Adrenal gland (tissue), 12 donors: ENCODE measurements around the gene TMEM63B. TPM values are rescaled to one million over a fixed set of nuclear protein-coding genes. Genes with fewer than 3 reads are reported as not detected.

ENCODE experiments used
- DNase-seq, 7 donors: peaks; one replicate each; pipeline ENCODE4 v3.0.0-alpha.2; 2019 to 2020
- H3K27ac ChIP-seq, 5 donors: fragments of 200-600 bp; sonication (generic) in 4 of 5; 1 replicate in 3 of 5; 2 replicates in 2 of 5; pipeline versions ENCODE4 v1.5.1 to v1.8.0; 2016 to 2020; ENCODE audit warnings: mild to moderate bottlenecking in 1 of 5
- H3K27me3 ChIP-seq: fragments of 200-600 bp; 2 replicates; pipeline ENCODE4 v1.8.0; 2021
- H3K36me3 ChIP-seq, 2 donors: fragments of 200-600 bp; replicated peaks in 1 of 2; 1 replicate in 1 of 2; 2 replicates in 1 of 2; pipeline versions ENCODE4 v1.5.1 to v1.8.0; 2018 to 2022
- H3K4me1 ChIP-seq, 2 donors: fragments of 200-600 bp; replicated peaks in 1 of 2; 1 replicate in 1 of 2; 2 replicates in 1 of 2; pipeline versions ENCODE4 v1.5.1 to v1.8.0; 2018 to 2021
- H3K4me3 ChIP-seq, 4 donors: fragments of 200-600 bp; sonication (generic) in 3 of 4; one replicate each; pipeline ENCODE4 v1.5.1; 2016 to 2018
- H3K9me3 ChIP-seq, 3 donors: fragments of 200-600 bp; sonication (generic) in 1 of 3; replicated peaks in 1 of 3; 1 replicate in 2 of 3; 2 replicates in 1 of 3; pipeline versions ENCODE4 v1.5.1 to v1.8.0; 2016 to 2021
- POLR2A ChIP-seq, 2 donors: fragments of 450-650 bp; IDR thresholded peaks; one replicate each; pipeline ENCODE4 v1.6.1; 2017; ENCODE audit warnings: antibody characterized with exemption in 2 of 2, mild to moderate bottlenecking in 2 of 2, moderate library complexity in 1 of 2
- WGBS, 4 donors: extraction: QIAGEN DNeasy Blood & Tissue Kit in 2 of 4; methylation state at CpG; one replicate each; pipeline versions ENCODE4 v1.1.5 to v1.1.7; 2013 to 2017; 5-methylcytosine and 5-hydroxymethylcytosine counted together
- intact Hi-C, 2 donors: fragments of 100-400 bp; cut with DNase I; formaldehyde crosslinking; loops; one replicate each; pipeline versions ENCODE4 v1.14.1 to v1.15.0; 2022 to 2023
- polyA plus RNA-seq, 3 donors: library from polyadenylated mRNA; stranded (reverse); fragments of 200-250 nt in 2 of 3; fragments of 350-450 nt in 1 of 3; fragmentation: Illumina TruSeq in 1 of 3; extraction: RNeasy Lipid Tissue Mini Kit (QIAGEN cat#74804) in 1 of 3; gene quantifications; one replicate each; pipeline ENCODE4 v1.2.3, GENCODE V29; 2013 to 2014
- total RNA-seq, 9 donors: library from RNA; depleted of rRNA in 4 of 9; stranded (reverse); fragments of >200 nt in 4 of 9; fragments of 120-200 nt in 1 of 9; fragmentation: NEBNext Ultra II Directional in 1 of 9; extraction: Animal tissue kit (Norgen Biotek cat#: 25700) in 1 of 9; gene quantifications; one replicate each; pipeline versions ENCODE4 v1.1.0 to v1.2.4, GENCODE V29; 2013 to 2023
- TF ChIP-seq, protein P1 (sequence below), 6 experiments: fragments of 450-650 bp in 4 of 6; fragments of 200-600 bp in 2 of 6; sonication (generic) in 1 of 6; IDR thresholded peaks; 1 replicate in 5 of 6; 2 replicates in 1 of 6; pipeline versions ENCODE4 v1.5.1 to v1.8.0; 2016 to 2021; ENCODE audit warnings: antibody characterized with exemption in 6 of 6, mild to moderate bottlenecking in 2 of 6, moderate library complexity in 1 of 6
- donor health status: healthy with polysubstance abuse.
- donor health status: Bipolar disorder and iron deficiency.
- donor health status: DM: yes; HTN: yes; CAD: no.
- donor health status: DM: no; HTN: no; CAD: no.
- donor health status: DM: no; HTN: no; CAD: no.
- donor health status: DM: yes; HTN: yes; CAD: no.

Gene TMEM63B
- total and polyA plus RNA-seq, 12 donors, result 18.1 to 51.7 (median 36.4) TPM

DNA sequence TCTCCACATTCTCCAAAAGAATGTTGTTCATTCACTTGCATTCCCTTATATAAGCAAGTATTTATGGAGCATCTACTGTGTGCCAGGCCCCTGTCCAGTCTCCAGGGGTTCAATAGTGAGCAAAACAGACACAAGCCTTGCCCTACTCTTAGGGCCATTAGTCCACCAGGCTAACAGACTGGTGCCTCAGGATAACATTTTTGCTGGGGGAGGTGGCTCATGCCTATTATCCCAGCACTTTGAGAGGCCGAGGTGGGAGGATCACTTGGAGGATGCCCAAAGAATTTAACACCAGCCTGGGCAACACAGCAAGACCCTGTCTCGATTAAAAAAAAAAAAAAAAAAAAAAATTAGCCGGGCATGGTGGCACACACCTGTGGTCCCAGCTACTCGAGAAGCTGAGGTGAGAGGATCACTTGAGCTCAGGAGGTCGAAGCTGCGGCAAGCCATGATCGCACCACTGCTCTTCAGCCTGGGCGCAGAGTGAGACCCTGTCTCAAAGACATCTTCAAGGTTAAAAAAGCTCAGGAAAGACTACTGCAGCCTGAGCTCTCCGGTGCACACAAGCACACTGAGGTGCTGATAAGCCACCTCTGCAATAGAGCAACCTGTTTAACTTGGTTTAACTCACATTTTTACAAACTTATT is 51.2 kb downstream of the TMEM63B start:
- H3K36me3 ChIP-seq, result no peaks in the 10 kb centered on the region
- peak overlapping the region in 2 of 5 donors; percentile 32 to 58 for H3K27ac ChIP-seq
- peaks cover 0 to 9% of the 10 kb centered on the region in 2 donors for H3K4me1 ChIP-seq
- H3K4me3 ChIP-seq, result no peak overlapping the region
- no peak for DNase-seq
- intact Hi-C loops, result loop anchor here in 1 of 2 donors (5.0 to 10.0 kb wide), 2 partner anchors 39 to 156 kb away; partner anchors contain the start of gene MYMX
- TF ChIP-seq POLR2A (IDR thresholded peaks at IDR 0.05), result no peak
- TF ChIP-seq, protein P1, sequence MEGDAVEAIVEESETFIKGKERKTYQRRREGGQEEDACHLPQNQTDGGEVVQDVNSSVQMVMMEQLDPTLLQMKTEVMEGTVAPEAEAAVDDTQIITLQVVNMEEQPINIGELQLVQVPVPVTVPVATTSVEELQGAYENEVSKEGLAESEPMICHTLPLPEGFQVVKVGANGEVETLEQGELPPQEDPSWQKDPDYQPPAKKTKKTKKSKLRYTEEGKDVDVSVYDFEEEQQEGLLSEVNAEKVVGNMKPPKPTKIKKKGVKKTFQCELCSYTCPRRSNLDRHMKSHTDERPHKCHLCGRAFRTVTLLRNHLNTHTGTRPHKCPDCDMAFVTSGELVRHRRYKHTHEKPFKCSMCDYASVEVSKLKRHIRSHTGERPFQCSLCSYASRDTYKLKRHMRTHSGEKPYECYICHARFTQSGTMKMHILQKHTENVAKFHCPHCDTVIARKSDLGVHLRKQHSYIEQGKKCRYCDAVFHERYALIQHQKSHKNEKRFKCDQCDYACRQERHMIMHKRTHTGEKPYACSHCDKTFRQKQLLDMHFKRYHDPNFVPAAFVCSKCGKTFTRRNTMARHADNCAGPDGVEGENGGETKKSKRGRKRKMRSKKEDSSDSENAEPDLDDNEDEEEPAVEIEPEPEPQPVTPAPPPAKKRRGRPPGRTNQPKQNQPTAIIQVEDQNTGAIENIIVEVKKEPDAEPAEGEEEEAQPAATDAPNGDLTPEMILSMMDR (IDR thresholded peaks at IDR 0.05), result no peak
- no peaks in the 10 kb centered on the region for H3K27me3 ChIP-seq
- WGBS, 4 donors, result 81 to 88% (median 86%) methylated on average over 8 to 9 of the region's 9 CpGs
- H3K9me3 ChIP-seq, result no peaks in the 10 kb centered on the region

DNA sequence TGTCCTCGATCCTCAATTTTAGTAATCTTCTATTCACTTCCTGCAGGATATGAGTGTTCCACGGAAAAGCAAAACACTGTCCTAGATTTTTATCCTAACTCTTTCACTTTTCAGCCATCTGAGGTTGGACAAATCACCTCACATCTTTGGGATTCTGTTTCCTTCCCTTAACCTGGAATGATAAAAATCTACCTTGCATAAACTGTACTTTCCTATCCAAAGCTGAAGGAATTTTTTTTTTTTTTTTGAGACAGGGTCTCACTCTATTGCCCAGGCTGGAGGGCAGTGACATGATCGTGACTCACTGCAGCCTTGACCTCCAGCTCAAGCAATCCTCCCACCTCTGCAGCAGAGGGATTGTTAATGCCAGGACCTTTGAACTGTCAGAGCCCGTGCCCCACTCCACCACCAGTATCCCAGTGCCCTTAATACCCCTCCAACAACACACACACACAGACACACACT is 51.8 kb downstream of the TMEM63B start:
- peak overlapping the region in 1 of 5 donors; percentile 58 for H3K27ac ChIP-seq
- DNase-seq, result peak in 1 of 7 donors; percentile 26
- H3K4me3 ChIP-seq, result no peak overlapping the region
- intact Hi-C loops, result loop anchor here in 1 of 2 donors (5.0 to 10.0 kb wide), 2 partner anchors 38 to 156 kb away; partner anchors contain the start of gene MYMX
- no peak for TF ChIP-seq POLR2A (IDR thresholded peaks at IDR 0.05)
- TF ChIP-seq, protein P1 (IDR thresholded peaks at IDR 0.05), result no peak
- H3K4me1 ChIP-seq, result peaks cover 0 to 9% of the 10 kb centered on the region in 2 donors
- H3K36me3 ChIP-seq, result no peaks in the 10 kb centered on the region
- H3K27me3 ChIP-seq, result no peaks in the 10 kb centered on the region
- WGBS, 4 donors, result 27 to 46% (median 31%) methylated on average over 4 of the region's 4 CpGs
- H3K9me3 ChIP-seq, result no peaks in the 10 kb centered on the region

DNA sequence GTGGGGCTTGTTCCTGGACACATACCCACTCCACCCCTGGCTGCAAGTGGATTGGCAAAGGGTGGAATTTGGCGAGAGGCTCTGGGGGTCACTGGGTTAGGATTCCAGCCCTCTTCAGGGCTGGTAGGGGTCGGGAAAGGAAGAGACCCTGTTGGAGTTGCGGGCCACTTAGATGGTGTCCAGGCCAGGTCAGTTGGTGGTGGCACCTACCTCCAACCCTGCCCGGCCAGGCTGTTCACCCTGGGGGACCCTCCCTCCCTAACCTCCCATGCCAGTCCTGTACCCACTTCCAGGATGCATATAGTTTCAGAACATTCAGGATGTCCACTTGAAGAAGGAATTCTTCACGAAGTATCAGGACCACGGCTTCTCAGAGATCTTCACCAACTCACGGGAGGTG is 52.3 kb downstream of the TMEM63B start:
- no peaks in the 10 kb centered on the region for H3K27me3 ChIP-seq
- H3K36me3 ChIP-seq, result no peaks in the 10 kb centered on the region
- WGBS, 4 donors, result 93 to 100% (median 98%) methylated on average over 5 to 7 of the region's 7 CpGs
- no peak overlapping the region for H3K4me3 ChIP-seq
- no peak for DNase-seq
- no peaks in the 10 kb centered on the region for H3K9me3 ChIP-seq
- H3K27ac ChIP-seq, result no peak overlapping the region
- intact Hi-C loops, result loop anchor here in 1 of 2 donors (5.0 to 10.0 kb wide), 2 partner anchors 38 to 155 kb away; partner anchors contain the start of gene MYMX
- H3K4me1 ChIP-seq, result peaks cover 0 to 9% of the 10 kb centered on the region in 2 donors
- TF ChIP-seq, protein P1 (IDR thresholded peaks at IDR 0.05), result no peak
- TF ChIP-seq POLR2A (IDR thresholded peaks at IDR 0.05), result no peak

DNA sequence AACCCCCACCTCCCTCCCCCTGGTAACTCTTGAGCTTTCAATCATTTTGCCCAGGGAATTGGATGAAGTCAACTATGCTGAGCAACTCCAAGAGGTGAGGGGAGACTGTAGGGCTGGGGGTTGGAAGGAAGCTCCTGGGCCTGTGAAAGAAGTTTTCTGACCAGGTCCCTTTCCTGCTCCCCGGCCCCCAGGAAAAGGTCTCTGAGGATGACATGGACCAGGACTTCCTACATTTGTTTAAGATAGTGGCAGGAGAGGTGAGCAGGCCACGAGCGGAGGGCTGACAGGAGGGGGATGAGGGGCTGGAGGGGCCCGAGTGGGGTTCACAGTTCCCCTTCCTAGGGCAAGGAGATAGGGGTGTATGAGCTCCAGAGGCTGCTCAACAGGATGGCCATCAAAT is 53.1 kb downstream of the TMEM63B start:
- H3K36me3 ChIP-seq, result no peaks in the 10 kb centered on the region
- H3K27ac ChIP-seq, result no peak overlapping the region
- intact Hi-C loops, result no loop called here
- 91 to 96% (median 93%) methylated on average over 4 of the region's 4 CpGs for WGBS, 4 donors
- DNase-seq, result no peak
- no peaks in the 10 kb centered on the region for H3K27me3 ChIP-seq
- no peaks in the 10 kb centered on the region for H3K9me3 ChIP-seq
- TF ChIP-seq, protein P1 (IDR thresholded peaks at IDR 0.05), result no peak
- no peak for TF ChIP-seq POLR2A (IDR thresholded peaks at IDR 0.05)
- H3K4me3 ChIP-seq, result no peak overlapping the region
- H3K4me1 ChIP-seq, result peaks cover 0 to 9% of the 10 kb centered on the region in 2 donors
